Measurements from ENCODE around the gene VSTM2L. TPM values are rescaled to one million over a fixed set of nuclear protein-coding genes. Genes with fewer than 3 reads are reported as not detected.

The VSTM2L gene
- total and polyA plus RNA-seq, 2 of the 13 experiments (the other 11 are each of a cell fraction or from before 2014, with no cell fraction given): not detected

GRCh38 chr20:37877832-37878772 is 24.8 kb upstream of the VSTM2L start (continued):
- TF ChIP-seq ZNF20 (CRISPR knock-in tag; IDR thresholded peaks at IDR 0.05) (no peak), SP4 (CRISPR knock-in tag; IDR thresholded peaks at IDR 0.05) (no peak), THYN1 (CRISPR knock-in tag; IDR thresholded peaks at IDR 0.05; ENCODE audit: borderline replicate concordance, low read depth) (no peak), ZHX2 (IDR thresholded peaks at IDR 0.05; ENCODE audit: low read depth) (no peak), ZHX2 (CRISPR knock-in tag; IDR thresholded peaks at IDR 0.05; ENCODE audit: borderline replicate concordance) (no peak), ELF1 (CRISPR knock-in tag; IDR thresholded peaks at IDR 0.05) (0 out of 2 replicates have a peak, but pooled peaks have one; percentile 13), MAFK (conservative IDR thresholded peaks at IDR 0.05 in 1 of 2, IDR thresholded peaks at IDR 0.05 in 1 of 2; ENCODE audit: low read length in 2 of 2) (no peak), MTA1 (CRISPR knock-in tag; IDR thresholded peaks at IDR 0.05; ENCODE audit: borderline replicate concordance) (no peak), TBX3 (IDR thresholded peaks at IDR 0.05; ENCODE audit: borderline replicate concordance) (no peak), ATF2 (CRISPR knock-in tag; IDR thresholded peaks at IDR 0.05) (peak; percentile 83), RXRA (CRISPR knock-in tag; IDR thresholded peaks at IDR 0.05) (peak; percentile 50; the same call in 1 of the 2 replicates), ARNT (IDR thresholded peaks at IDR 0.05) (no peak), ZNF564 (CRISPR knock-in tag; IDR thresholded peaks at IDR 0.05) (no peak), KDM1A (CRISPR knock-in tag; IDR thresholded peaks at IDR 0.05) (peak; percentile 77), BORCS8-MEF2B (CRISPR knock-in tag; IDR thresholded peaks at IDR 0.05) (no peak), CEBPB (IDR thresholded peaks at IDR 0.05; ENCODE audit: borderline replicate concordance, low read depth, low read length) (peak; percentile 36; the same call in 1 of the 2 replicates), ZBTB39 (CRISPR knock-in tag; IDR thresholded peaks at IDR 0.05) (no peak)
- TF ChIP-seq, protein P1, sequence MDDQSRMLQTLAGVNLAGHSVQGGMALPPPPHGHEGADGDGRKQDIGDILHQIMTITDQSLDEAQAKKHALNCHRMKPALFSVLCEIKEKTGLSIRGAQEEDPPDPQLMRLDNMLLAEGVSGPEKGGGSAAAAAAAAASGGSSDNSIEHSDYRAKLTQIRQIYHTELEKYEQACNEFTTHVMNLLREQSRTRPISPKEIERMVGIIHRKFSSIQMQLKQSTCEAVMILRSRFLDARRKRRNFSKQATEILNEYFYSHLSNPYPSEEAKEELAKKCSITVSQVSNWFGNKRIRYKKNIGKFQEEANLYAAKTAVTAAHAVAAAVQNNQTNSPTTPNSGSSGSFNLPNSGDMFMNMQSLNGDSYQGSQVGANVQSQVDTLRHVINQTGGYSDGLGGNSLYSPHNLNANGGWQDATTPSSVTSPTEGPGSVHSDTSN (CRISPR knock-in tag; IDR thresholded peaks at IDR 0.05; ENCODE audit: borderline replicate concordance): no peak

Measured in HepG2 (cell line).